Right renal pelvis (tissue), 4 donors: Measurements from ENCODE around the gene RPL28. TPM values are rescaled to one million over a fixed set of nuclear protein-coding genes. Genes with fewer than 3 reads are reported as not detected.
"Not testable (repeated sequence)": the region's sequence is repeated elsewhere in the genome, so short reads cannot be mapped to it uniquely, and the experiment has no call there.

Source experiments
- DNase-seq, 4 donors: peaks; one replicate each; pipeline ENCODE4 v3.0.0-alpha.2; 2013; ENCODE audit warnings: low read depth in 4 of 4, low spot score in 3 of 4, missing footprints in 1 of 4
- polyA plus RNA-seq, 4 donors: library from polyadenylated mRNA; unstranded; fragments of 120-200 nt; gene quantifications; one replicate each; pipeline ENCODE4 v1.2.1, GENCODE V29; 2013; ENCODE audit not compliant: insufficient read length in 4 of 4

The RPL28 gene
- polyA plus RNA-seq, 4 donors, result 895 to 1,455 (median 919) TPM

GRCh38 chr19:55443045-55443823 lies 57.5 kb downstream of the RPL28 start, which contains the start of gene SHISA7:
TSS of gene SHISA7 (minus strand) at chr19:55443300. CDS start at chr19:55442863, 437 bp downstream.
- no peak for DNase-seq

- DNase-seq, result no peak
Measured at GRCh38 chr19:55443824-55444480, 58.2 kb downstream of the RPL28 start.

GRCh38 chr19:55444646-55445045 lies 58.9 kb downstream of the RPL28 start:
- no peak for DNase-seq

- no peak for DNase-seq
Measured at GRCh38 chr19:55446060-55446459, 60.3 kb downstream of the RPL28 start.

GRCh38 chr19:55447421-55448174 lies 61.9 kb downstream of the RPL28 start:
- no peak for DNase-seq

- not testable (repeated sequence) for DNase-seq
Measured at GRCh38 chr19:55448175-55448490, 62.4 kb downstream of the RPL28 start.

- no peak for DNase-seq
Measured at GRCh38 chr19:55449469-55449868, 63.7 kb downstream of the RPL28 start.

GRCh38 chr19:55451163-55451964 lies 65.6 kb downstream of the RPL28 start:
- no peak for DNase-seq

GRCh38 chr19:55451965-55452748 lies 66.4 kb downstream of the RPL28 start:
- no peak for DNase-seq

Other genes with a start within 250 kb of the RPL28 start
- 1 to 10 TPM; 2.9 to 6.0 (median 4.4) TPM for gene TNNT1, start 236.7 kb upstream of the RPL28 start, polyA plus RNA-seq
- 1 to 10 TPM; 3.1 to 5.3 (median 3.9) TPM for gene TNNI3, start 228.2 kb upstream of the RPL28 start, polyA plus RNA-seq
- 10 to 100 TPM in 1 of 4 donors, 1 to 10 TPM in 3; 8.1 to 10.9 (median 8.3) TPM for gene DNAAF3, start 219.3 kb upstream of the RPL28 start, polyA plus RNA-seq
- under 1 TPM; 0.13 to 0.56 (median 0.29) TPM for gene SYT5, start 205.6 kb upstream of the RPL28 start, polyA plus RNA-seq
- under 1 TPM in 3 of 4 donors, not detected in 1; 0.10 to 0.49 (median 0.27) TPM for gene PTPRH, start 176.4 kb upstream of the RPL28 start, polyA plus RNA-seq
- gene TMEM86B, start 157.2 kb upstream of the RPL28 start, polyA plus RNA-seq, result 1 to 10 TPM; 2.9 to 4.5 (median 3.9) TPM
- gene PPP6R1, start 126.9 kb upstream of the RPL28 start, polyA plus RNA-seq, result 10 to 100 TPM; 38.9 to 50.9 (median 44.2) TPM
- 10 to 100 TPM; 25.7 to 47.7 (median 29.7) TPM for gene HSPBP1, start 105.8 kb upstream of the RPL28 start, polyA plus RNA-seq
- 10 to 100 TPM; 14.1 to 16.7 (median 16.2) TPM for gene BRSK1, start 101.9 kb upstream of the RPL28 start, polyA plus RNA-seq
- gene TMEM150B, start 60.6 kb upstream of the RPL28 start, polyA plus RNA-seq, result 1 to 10 TPM in 3 of 4 donors, under 1 TPM in 1; 0.72 to 1.6 (median 1.4) TPM
- gene KMT5C, start 46.1 kb upstream of the RPL28 start, polyA plus RNA-seq, result 10 to 100 TPM; 14.0 to 25.5 (median 16.9) TPM
- 1 to 10 TPM in 1 of 4 donors, under 1 TPM in 3; 0.45 to 1.5 (median 0.72) TPM for gene COX6B2, start 31.2 kb upstream of the RPL28 start, polyA plus RNA-seq
- gene GARIN5B, start 22.7 kb upstream of the RPL28 start, polyA plus RNA-seq, result under 1 TPM; 0.10 to 0.25 (median 0.16) TPM
- 1 to 10 TPM; 1.0 to 1.8 (median 1.5) TPM for gene IL11, start 15.5 kb upstream of the RPL28 start, polyA plus RNA-seq
- gene TMEM190, start 9.1 kb upstream of the RPL28 start, polyA plus RNA-seq, result under 1 TPM in 2 of 4 donors, not detected in 2; 0.47 to 0.56 TPM
- gene TMEM238, start 1.6 kb upstream of the RPL28 start, polyA plus RNA-seq, result 1 to 10 TPM in 1 of 4 donors, under 1 TPM in 3; 0.22 to 1.6 (median 0.62) TPM
- gene UBE2S, start 21.9 kb downstream of the RPL28 start, polyA plus RNA-seq, result 10 to 100 TPM; 42.6 to 69.0 (median 48.9) TPM
- under 1 TPM; 0.10 to 0.14 (median 0.13) TPM for gene SHISA7, start 57.4 kb downstream of the RPL28 start, polyA plus RNA-seq
- gene ISOC2, start 75.7 kb downstream of the RPL28 start, polyA plus RNA-seq, result 10 to 100 TPM; 35.2 to 54.6 (median 38.7) TPM
- gene C19orf85, start 78.8 kb downstream of the RPL28 start, polyA plus RNA-seq, result not detected
- 1 to 10 TPM; 3.2 to 5.4 (median 3.6) TPM for gene ZNF628, start 90.7 kb downstream of the RPL28 start, polyA plus RNA-seq
- gene NAT14, start 99.3 kb downstream of the RPL28 start, polyA plus RNA-seq, result 10 to 100 TPM; 43.6 to 68.7 (median 51.3) TPM
- 1 to 10 TPM; 1.6 to 2.9 (median 2.3) TPM for gene SSC5D, start 102.5 kb downstream of the RPL28 start, polyA plus RNA-seq
- under 1 TPM; 0.62 to 0.97 (median 0.67) TPM for gene SBK2, start 151.2 kb downstream of the RPL28 start, polyA plus RNA-seq
- under 1 TPM in 2 of 4 donors, not detected in 2; 0.13 to 0.28 TPM for gene SBK3, start 159.6 kb downstream of the RPL28 start, polyA plus RNA-seq
- gene ZNF579, start 194.9 kb downstream of the RPL28 start, polyA plus RNA-seq, result 10 to 100 TPM; 14.4 to 21.1 (median 18.3) TPM
- gene FIZ1, start 213.6 kb downstream of the RPL28 start, polyA plus RNA-seq, result 10 to 100 TPM; 19.6 to 23.0 (median 20.3) TPM
- 10 to 100 TPM in 1 of 4 donors, 1 to 10 TPM in 3; 7.7 to 12.0 (median 8.8) TPM for gene ZNF524, start 214.4 kb downstream of the RPL28 start, polyA plus RNA-seq
- 10 to 100 TPM in 1 of 4 donors, 1 to 10 TPM in 3; 7.3 to 12.7 (median 7.8) TPM for gene ZNF865, start 219.7 kb downstream of the RPL28 start, polyA plus RNA-seq
- 10 to 100 TPM in 3 of 4 donors, 1 to 10 TPM in 1; 9.2 to 13.5 (median 11.2) TPM for gene ZNF784, start 238.6 kb downstream of the RPL28 start, polyA plus RNA-seq